PC-9 (cell line): ENCODE measurements around the gene ADAMTS4. TPM values are rescaled to one million over a fixed set of nuclear protein-coding genes. Genes with fewer than 3 reads are reported as not detected.

Source experiments
- BruUV-seq: library from RNA; stranded (reverse); fragments of 400-500 nt; replicated peaks from 2 replicates; lab custom pipeline; 2021; lab: Mats Ljungman, UMichigan
- CTCF ChIA-PET: fragments of 300-600 bp; sonication (Branson Sonifier 250); formaldehyde crosslinking; loops from one replicate; lab custom pipeline; 2022; ENCODE audit warnings: antibody characterized with exemption; lab: Charles Lee
- POLR2A ChIA-PET: fragments of 300-600 bp; sonication (Branson Sonifier 250); formaldehyde crosslinking; loops from one replicate; lab custom pipeline; 2022; ENCODE audit warnings: antibody characterized with exemption; ENCODE audit not compliant: unreplicated experiment; lab: Charles Lee
- DNase-seq, 2 experiments: peaks; one replicate each; pipeline versions ENCODE4 v3.0.0 to v3.0.0-alpha.2; 2015 to 2022; ENCODE audit warnings: mixed read lengths in 1 of 2
- H2AFZ ChIP-seq: fragments of 200-600 bp; sonication (generic); 2 replicates; pipeline ENCODE4 v1.8.1; 2017; ENCODE audit warnings: antibody characterized with exemption
- H3F3A ChIP-seq: fragments of 200-600 bp; sonication (generic); 2 replicates; pipeline ENCODE4 v1.8.1; 2017; ENCODE audit warnings: antibody characterized with exemption, mild to moderate bottlenecking, low read depth; ENCODE audit not compliant: insufficient read depth
- H3K27ac ChIP-seq: fragments of 200-600 bp; sonication (generic); 2 replicates; pipeline ENCODE4 v1.6.1; 2016; ENCODE audit warnings: mixed run types
- H3K27me3 ChIP-seq: fragments of 200-600 bp; sonication (generic); 2 replicates; pipeline ENCODE4 v1.6.1; 2016; ENCODE audit warnings: low read depth, mixed run types; ENCODE audit not compliant: insufficient read depth
- H3K36me3 ChIP-seq: fragments of 200-600 bp; sonication (generic); 2 replicates; pipeline ENCODE4 v1.6.1; 2016; ENCODE audit warnings: low read depth, mixed run types
- H3K4me1 ChIP-seq: fragments of 200-600 bp; sonication (generic); replicated peaks from 2 replicates; pipeline ENCODE4 v1.6.1; 2016; ENCODE audit warnings: mixed run types; ENCODE audit not compliant: insufficient read depth
- H3K4me2 ChIP-seq: fragments of 200-600 bp; sonication (generic); 2 replicates; pipeline ENCODE4 v1.6.1; 2017; ENCODE audit warnings: mixed run types
- H3K4me3 ChIP-seq: fragments of 200-600 bp; sonication (generic); 2 replicates; pipeline ENCODE4 v1.6.1; 2016; ENCODE audit warnings: mixed run types
- H3K79me2 ChIP-seq: fragments of 200-600 bp; sonication (generic); 2 replicates; pipeline ENCODE4 v1.6.1; 2017; ENCODE audit warnings: low read depth, mixed run types
- H3K9me2 ChIP-seq: fragments of 200-600 bp; sonication (generic); 2 replicates; pipeline ENCODE4 v1.8.1; 2017; ENCODE audit warnings: mild to moderate bottlenecking; ENCODE audit not compliant: insufficient read depth
- H3K9me3 ChIP-seq: fragments of 200-600 bp; sonication (generic); 2 replicates; pipeline ENCODE4 v1.8.1; 2016; ENCODE audit warnings: low read depth; ENCODE audit not compliant: insufficient read depth
- H4K20me1 ChIP-seq: fragments of 200-600 bp; sonication (generic); 2 replicates; pipeline ENCODE4 v1.8.1; 2017; ENCODE audit not compliant: insufficient read depth
- CTCF ChIP-seq: fragments of 200-600 bp; sonication (generic); conservative IDR thresholded peaks from 2 replicates; pipeline ENCODE4 v1.6.1; 2017; ENCODE audit warnings: mixed run types, antibody characterized with exemption, mild to moderate bottlenecking, moderate library complexity
- EZH2 ChIP-seq: fragments of 200-600 bp; sonication (generic); IDR thresholded peaks from 2 replicates; pipeline ENCODE4 v1.8.0; 2017; ENCODE audit warnings: antibody characterized with exemption, low read depth
- intact Hi-C: fragments of 100-400 bp; cut with micrococcal nuclease; formaldehyde crosslinking; loops from one replicate; pipeline ENCODE4 v1.10.0; 2022; ENCODE audit not compliant: unreplicated experiment
- total RNA-seq: library from RNA; stranded (reverse); gene quantifications from 2 replicates; pipeline ENCODE4 v1.2.3, GENCODE V29; 2021

Gene ADAMTS4
- total RNA-seq, 1 experiment from 2014 or later, result not detected

GRCh38 chr1:161201836-161202712 is 3.2 kb upstream of the ADAMTS4 start, which contains the start of gene NDUFS2:
Gene NDUFS2, plus strand, starts transcription at chr1:161202367. Its CDS starts 19 bp downstream, at chr1:161202386.
- H3K4me1 ChIP-seq, result peaks cover 19% of the 10 kb centered on the region
- BruUV-seq, result no TSS peak

GRCh38 chr1:161200992-161201835 is 2.4 kb upstream of the ADAMTS4 start:
- Histone ChIP-seq H2AFZ (peak overlapping the region; percentile 90), H3K27me3 (no peaks in the 10 kb centered on the region), H3K4me1 (peaks cover 19% of the 10 kb centered on the region), H3K9me2 (no peaks in the 10 kb centered on the region), H3K4me2 (peak overlapping the region; percentile 79), H3K9me3 (no peaks in the 10 kb centered on the region), H3K4me3 (peak overlapping the region; percentile 90), H3K36me3 (peaks cover 14% of the 10 kb centered on the region), H4K20me1 (no peaks in the 10 kb centered on the region), H3K27ac (peak overlapping the region; percentile 78; the same call in 1 of the 2 replicates), H3K79me2 (peaks cover 29% of the 10 kb centered on the region), H3F3A (peaks cover 13% of the 10 kb centered on the region; the same call in 1 of the 2 replicates)
- DNase-seq, result no peak
- TF ChIP-seq EZH2, result no peak
- TF ChIP-seq CTCF, result no peak
- intact Hi-C loops, result no loop called here
- ChIA-PET CTCF (interaction anchor here (0.6 to 1.6 kb wide), 3 partner anchors 24 to 173 kb away, joined by 3 to 8 read pairs (median 3); partner anchors contain the start of gene TOMM40L), POLR2A (interaction anchor here (0.6 kb wide), 2 partner anchors 84 to 911 kb away, joined by 4 to 5 read pairs; partner anchors contain the start of genes NIT1 and PFDN2)
- BruUV-seq, result TSS peak; percentile 98

More at GRCh38 chr1:161201836-161202712, 3.2 kb upstream of the ADAMTS4 start, which contains the start of gene NDUFS2:
- peaks cover 29% of the 10 kb centered on the region for H3K79me2 ChIP-seq
- no peak for TF ChIP-seq EZH2
- TF ChIP-seq CTCF, result no peak; the same call in 1 of the 2 replicates
- peaks cover 13% of the 10 kb centered on the region; the same call in 1 of the 2 replicates for H3F3A ChIP-seq
- peak within 1 kb of the TSS; percentile 79 for H3K4me2 ChIP-seq
- ChIA-PET POLR2A (interaction anchor here (0.6 to 0.8 kb wide), 5 partner anchors 24 to 198 kb away, joined by 3 to 5 read pairs (median 4); partner anchors contain the start of genes NIT1, PFDN2 and TOMM40L), CTCF (interaction anchor here (0.6 to 1.6 kb wide), 3 partner anchors 23 to 172 kb away, joined by 3 to 8 read pairs (median 3); partner anchors contain the start of gene TOMM40L)
- H3K4me3 ChIP-seq, result peak within 1 kb of the TSS; percentile 90
- peak within 1 kb of the TSS; percentile 78 for H3K27ac ChIP-seq
- H2AFZ ChIP-seq, result peak within 1 kb of the TSS; percentile 90
- H3K36me3 ChIP-seq, result peaks cover 23% of the 10 kb centered on the region
- no peaks in the 10 kb centered on the region for H4K20me1 ChIP-seq
- no peaks in the 10 kb centered on the region for H3K9me2 ChIP-seq
- intact Hi-C loops, result no loop called here
- DNase-seq, result peak; percentile 89 to 95
- no peaks in the 10 kb centered on the region for H3K27me3 ChIP-seq
- no peaks in the 10 kb centered on the region for H3K9me3 ChIP-seq
